ENCODE data around the gene HOPX.
A peak's percentile ranks its signal among the peaks of the same experiment; 100 is the strongest.

The HOPX gene

GRCh38 chr4:56691425-56691824 is 10.3 kb upstream of the HOPX start:
- TF ChIP-seq, protein P1, sequence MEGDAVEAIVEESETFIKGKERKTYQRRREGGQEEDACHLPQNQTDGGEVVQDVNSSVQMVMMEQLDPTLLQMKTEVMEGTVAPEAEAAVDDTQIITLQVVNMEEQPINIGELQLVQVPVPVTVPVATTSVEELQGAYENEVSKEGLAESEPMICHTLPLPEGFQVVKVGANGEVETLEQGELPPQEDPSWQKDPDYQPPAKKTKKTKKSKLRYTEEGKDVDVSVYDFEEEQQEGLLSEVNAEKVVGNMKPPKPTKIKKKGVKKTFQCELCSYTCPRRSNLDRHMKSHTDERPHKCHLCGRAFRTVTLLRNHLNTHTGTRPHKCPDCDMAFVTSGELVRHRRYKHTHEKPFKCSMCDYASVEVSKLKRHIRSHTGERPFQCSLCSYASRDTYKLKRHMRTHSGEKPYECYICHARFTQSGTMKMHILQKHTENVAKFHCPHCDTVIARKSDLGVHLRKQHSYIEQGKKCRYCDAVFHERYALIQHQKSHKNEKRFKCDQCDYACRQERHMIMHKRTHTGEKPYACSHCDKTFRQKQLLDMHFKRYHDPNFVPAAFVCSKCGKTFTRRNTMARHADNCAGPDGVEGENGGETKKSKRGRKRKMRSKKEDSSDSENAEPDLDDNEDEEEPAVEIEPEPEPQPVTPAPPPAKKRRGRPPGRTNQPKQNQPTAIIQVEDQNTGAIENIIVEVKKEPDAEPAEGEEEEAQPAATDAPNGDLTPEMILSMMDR (IDR thresholded peaks at IDR 0.05; ENCODE audit: low read depth, low read length), result no peak
- in situ Hi-C loops (cut with HindIII; ENCODE audit: low sequenced_read_pairs), result no loop called here
- no peak overlapping the region for H3K4me3 ChIP-seq (ENCODE audit: low read depth, low read length)
- no peak for DNase-seq (ENCODE audit: low read depth, low spot score)

DNA sequence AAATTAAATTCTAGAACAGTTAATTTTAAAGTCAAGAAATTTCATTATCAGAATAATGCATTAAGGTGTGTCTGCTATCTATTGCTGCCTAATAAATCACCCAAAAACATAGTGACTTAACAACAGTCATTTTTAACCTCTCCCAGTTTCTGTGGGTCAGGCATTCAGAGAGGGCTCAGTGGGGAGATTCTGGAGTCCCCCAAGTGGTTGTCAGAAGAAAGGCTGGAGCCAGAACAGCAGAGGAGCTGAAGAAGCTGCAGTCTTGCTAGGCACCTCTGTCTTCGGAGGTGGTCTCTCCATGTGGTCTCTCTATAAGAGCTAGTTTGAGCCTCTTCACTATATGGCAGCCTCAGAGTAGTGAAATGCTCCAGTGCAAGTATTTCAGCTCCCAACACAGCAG is 9.3 kb upstream of the HOPX start:
- H3K4me3 ChIP-seq (ENCODE audit: low read depth, low read length), result no peak overlapping the region
- DNase-seq (ENCODE audit: low read depth, low spot score), result no peak
- in situ Hi-C loops (cut with HindIII; ENCODE audit: low sequenced_read_pairs), result no loop called here
- TF ChIP-seq, protein P1 (IDR thresholded peaks at IDR 0.05; ENCODE audit: low read depth, low read length), result peak; percentile 10

DNA sequence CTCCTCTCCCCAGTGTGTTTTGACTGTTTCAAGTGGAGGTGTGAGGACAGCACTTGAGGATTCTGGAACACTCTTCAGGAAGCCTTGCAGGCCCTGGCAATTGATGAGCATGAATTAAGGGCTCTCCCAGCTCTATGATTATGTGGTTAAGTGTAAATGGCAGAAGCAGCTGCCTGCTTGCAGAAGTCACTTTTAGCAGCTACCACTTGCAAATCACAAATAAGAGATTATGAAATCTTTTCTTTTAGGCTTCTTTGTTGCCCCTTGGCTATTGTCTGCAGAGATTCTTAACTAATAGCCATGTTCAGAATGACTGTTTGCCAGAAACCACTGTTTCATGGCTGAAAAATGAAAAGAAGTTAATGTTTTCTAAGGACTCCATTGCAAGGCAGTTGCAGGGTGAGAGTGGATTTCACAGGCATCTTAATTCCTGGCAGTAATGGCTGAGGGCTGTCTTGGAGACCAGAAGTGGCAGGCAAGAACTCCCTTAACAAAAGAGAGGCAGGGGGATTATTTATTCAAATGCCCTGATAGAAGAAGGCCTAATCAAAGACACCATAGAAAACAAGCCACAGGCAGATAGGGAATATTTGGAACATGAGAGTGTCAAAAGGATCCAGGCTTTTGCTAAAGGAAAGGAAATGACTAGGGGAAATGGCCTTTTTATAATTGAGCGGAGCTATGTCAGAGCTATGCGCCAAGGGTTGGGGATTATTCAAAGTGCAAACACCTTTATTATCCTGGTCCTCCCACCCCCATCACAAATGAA is 8.3 kb upstream of the HOPX start:
- in situ Hi-C loops (cut with HindIII; ENCODE audit: low sequenced_read_pairs), result no loop called here
- TF ChIP-seq, protein P1 (IDR thresholded peaks at IDR 0.05; ENCODE audit: low read depth, low read length), result no peak
- H3K4me3 ChIP-seq (ENCODE audit: low read depth, low read length), result no peak overlapping the region
- peak; percentile 25 for DNase-seq (ENCODE audit: low read depth, low spot score)

GRCh38 chr4:56688094-56688647 is 7.1 kb upstream of the HOPX start:
- in situ Hi-C loops (cut with HindIII; ENCODE audit: low sequenced_read_pairs), result no loop called here
- TF ChIP-seq, protein P1 (IDR thresholded peaks at IDR 0.05; ENCODE audit: low read depth, low read length), result no peak
- H3K4me3 ChIP-seq (ENCODE audit: low read depth, low read length), result no peak overlapping the region
- DNase-seq (ENCODE audit: low read depth, low spot score), result no peak

DNA sequence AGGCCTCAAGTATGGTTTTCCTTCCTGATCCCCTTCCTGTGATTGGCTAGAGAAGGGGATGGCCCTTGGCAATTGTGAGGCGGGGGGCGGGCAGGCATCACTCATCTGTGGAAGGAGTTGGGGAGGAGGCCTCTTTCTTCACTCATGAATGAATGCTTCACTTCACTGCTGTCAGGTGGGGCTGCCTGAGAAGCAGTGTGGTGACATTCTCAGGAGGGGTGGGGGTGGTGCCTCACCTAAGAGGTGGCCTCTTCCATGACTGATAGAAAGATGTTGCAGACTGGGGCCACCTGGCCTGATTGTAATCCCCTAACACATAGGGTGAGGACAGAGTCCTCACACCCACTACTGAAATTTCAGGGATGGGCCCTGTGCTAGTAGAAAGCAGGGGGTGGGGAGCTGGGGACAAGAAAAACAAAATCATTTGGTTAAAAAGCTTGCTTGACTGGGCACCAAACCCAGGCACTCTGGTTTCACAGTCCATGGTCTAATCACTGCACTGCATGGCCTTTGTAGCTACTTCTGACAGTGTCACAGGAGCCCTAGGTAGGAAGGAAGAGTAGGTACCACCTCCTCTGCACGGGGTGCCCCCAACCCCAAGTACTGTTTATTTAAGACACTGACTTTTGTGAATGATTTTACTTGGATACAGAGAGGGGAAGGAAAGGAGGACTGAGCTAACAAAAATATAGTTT is 5.6 kb upstream of the HOPX start:
- DNase-seq (ENCODE audit: low read depth, low spot score), result no peak
- in situ Hi-C loops (cut with HindIII; ENCODE audit: low sequenced_read_pairs), result no loop called here
- no peak overlapping the region for H3K4me3 ChIP-seq (ENCODE audit: low read depth, low read length)
- TF ChIP-seq, protein P1 (IDR thresholded peaks at IDR 0.05; ENCODE audit: low read depth, low read length), result no peak

GRCh38 chr4:56684320-56685050 is 3.4 kb upstream of the HOPX start:
- DNase-seq (ENCODE audit: low read depth, low spot score), result peak; percentile 51
- TF ChIP-seq, protein P1 (IDR thresholded peaks at IDR 0.05; ENCODE audit: low read depth, low read length), result no peak
- no peak overlapping the region for H3K4me3 ChIP-seq (ENCODE audit: low read depth, low read length)
- in situ Hi-C loops (cut with HindIII; ENCODE audit: low sequenced_read_pairs), result no loop called here
